A549 (cell line): ENCODE measurements around the gene EDA.

Experiments used
- BHLHE40 ChIP-seq: IDR thresholded peaks from 2 replicates; pipeline ENCODE4 v1.6.1; 2012; ENCODE audit warnings: low read depth, low read length, inconsistent platforms
- EP300 ChIP-seq, 2 experiments: fragments of >200 bp; sonication (Bioruptor Twin); formaldehyde crosslinking; IDR thresholded peaks; 2 replicates in 1 of 2; 3 replicates in 1 of 2; pipeline ENCODE4 v1.6.1; 2016 to 2017
- POLR2A ChIP-seq: IDR thresholded peaks from 2 replicates; pipeline ENCODE4 v1.6.1; 2012; ENCODE audit warnings: mild to moderate bottlenecking, low read length
- SREBF2 ChIP-seq: fragments of 450-650 bp; IDR thresholded peaks from 2 replicates; pipeline ENCODE4 v1.6.1; 2014; ENCODE audit warnings: mild to moderate bottlenecking, moderate library complexity
- TF ChIP-seq, protein P1 (sequence below): fragments of >200 bp; sonication (Bioruptor Twin); formaldehyde crosslinking; IDR thresholded peaks from 3 replicates; pipeline ENCODE4 v1.5.1; 2016
- TF ChIP-seq, protein P2 (sequence below): IDR thresholded peaks from 2 replicates; pipeline ENCODE4 v1.6.1; 2012

DNA sequence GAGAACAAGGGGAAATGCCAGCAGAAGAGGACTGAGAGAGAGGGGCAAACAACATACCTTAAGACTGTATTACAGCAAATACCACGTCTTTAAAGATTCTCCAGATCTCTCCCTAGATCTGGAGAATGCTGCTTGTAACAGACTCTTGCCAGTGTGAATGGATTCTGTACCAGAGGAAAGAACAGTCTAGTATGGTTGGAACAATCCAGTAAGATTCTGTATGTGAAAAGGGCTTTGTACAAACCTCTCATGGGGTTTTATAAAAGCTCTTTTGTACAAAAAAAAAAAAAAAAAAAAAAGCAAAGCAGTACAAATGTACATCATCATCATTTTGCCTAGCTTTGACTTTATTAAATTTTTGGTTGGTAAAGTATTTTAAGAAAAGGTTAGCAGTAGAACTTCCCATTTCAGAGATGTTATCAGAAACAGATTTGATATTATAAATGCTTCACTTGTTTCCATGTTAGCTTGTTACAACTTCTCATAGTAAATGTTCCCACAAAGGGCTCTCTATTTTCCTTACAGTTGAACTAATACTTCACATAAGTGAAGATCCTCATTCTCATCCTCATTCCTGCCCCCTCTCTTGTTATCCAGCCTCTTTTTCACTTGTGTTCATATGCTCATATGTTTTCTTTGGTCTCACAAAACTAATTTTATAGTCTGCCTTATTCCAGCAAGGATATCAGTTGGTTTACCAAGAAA, 144.2 kb downstream of the EDA start:
- TF ChIP-seq, protein P1, sequence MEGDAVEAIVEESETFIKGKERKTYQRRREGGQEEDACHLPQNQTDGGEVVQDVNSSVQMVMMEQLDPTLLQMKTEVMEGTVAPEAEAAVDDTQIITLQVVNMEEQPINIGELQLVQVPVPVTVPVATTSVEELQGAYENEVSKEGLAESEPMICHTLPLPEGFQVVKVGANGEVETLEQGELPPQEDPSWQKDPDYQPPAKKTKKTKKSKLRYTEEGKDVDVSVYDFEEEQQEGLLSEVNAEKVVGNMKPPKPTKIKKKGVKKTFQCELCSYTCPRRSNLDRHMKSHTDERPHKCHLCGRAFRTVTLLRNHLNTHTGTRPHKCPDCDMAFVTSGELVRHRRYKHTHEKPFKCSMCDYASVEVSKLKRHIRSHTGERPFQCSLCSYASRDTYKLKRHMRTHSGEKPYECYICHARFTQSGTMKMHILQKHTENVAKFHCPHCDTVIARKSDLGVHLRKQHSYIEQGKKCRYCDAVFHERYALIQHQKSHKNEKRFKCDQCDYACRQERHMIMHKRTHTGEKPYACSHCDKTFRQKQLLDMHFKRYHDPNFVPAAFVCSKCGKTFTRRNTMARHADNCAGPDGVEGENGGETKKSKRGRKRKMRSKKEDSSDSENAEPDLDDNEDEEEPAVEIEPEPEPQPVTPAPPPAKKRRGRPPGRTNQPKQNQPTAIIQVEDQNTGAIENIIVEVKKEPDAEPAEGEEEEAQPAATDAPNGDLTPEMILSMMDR: no peak
- TF ChIP-seq POLR2A (no peak), EP300 (IDR thresholded peaks at IDR 0.05) (no peak), SREBF2 (no peak), BHLHE40 (no peak)
- TF ChIP-seq, protein P2, sequence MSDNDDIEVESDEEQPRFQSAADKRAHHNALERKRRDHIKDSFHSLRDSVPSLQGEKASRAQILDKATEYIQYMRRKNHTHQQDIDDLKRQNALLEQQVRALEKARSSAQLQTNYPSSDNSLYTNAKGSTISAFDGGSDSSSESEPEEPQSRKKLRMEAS: no peak
